GM12878 (cell line): ENCODE results near the gene SH3BGRL3.

Source experiments
- ESRRA ChIP-seq: IDR thresholded peaks from 2 replicates; pipeline ENCODE4 v1.6.1; 2012; ENCODE audit warnings: mild to moderate bottlenecking, low read length, improper control_type of control experiment
- FOXM1 ChIP-seq: IDR thresholded peaks from 2 replicates; pipeline ENCODE4 v1.6.1; 2012; ENCODE audit warnings: low read depth, mild to moderate bottlenecking, inconsistent platforms, low read length, moderate library complexity
- LARP7 ChIP-seq: fragments of 450-650 bp; IDR thresholded peaks from 2 replicates; pipeline ENCODE4 v1.6.1; 2017; ENCODE audit warnings: mild to moderate bottlenecking
- PAX8 ChIP-seq: fragments of 450-650 bp; IDR thresholded peaks from 2 replicates; pipeline ENCODE4 v1.6.1; 2017; ENCODE audit warnings: mild to moderate bottlenecking, moderate library complexity
- RCOR1 ChIP-seq: conservative IDR thresholded peaks from 2 replicates; pipeline ENCODE4 v1.6.1; 2012; ENCODE audit warnings: low read depth, low read length, improper control_type of control experiment
- SREBF1 ChIP-seq: IDR thresholded peaks from 2 replicates; pipeline ENCODE4 v1.6.1; 2012; ENCODE audit warnings: mild to moderate bottlenecking, low read length
- USF1 ChIP-seq: IDR thresholded peaks from 2 replicates; pipeline ENCODE4 v1.6.1; 2011; ENCODE audit warnings: borderline replicate concordance, low read depth, mild to moderate bottlenecking, moderate library complexity, mixed read lengths, low read length; ENCODE audit not compliant: insufficient read depth; ENCODE audit errors: extremely low read length

DNA sequence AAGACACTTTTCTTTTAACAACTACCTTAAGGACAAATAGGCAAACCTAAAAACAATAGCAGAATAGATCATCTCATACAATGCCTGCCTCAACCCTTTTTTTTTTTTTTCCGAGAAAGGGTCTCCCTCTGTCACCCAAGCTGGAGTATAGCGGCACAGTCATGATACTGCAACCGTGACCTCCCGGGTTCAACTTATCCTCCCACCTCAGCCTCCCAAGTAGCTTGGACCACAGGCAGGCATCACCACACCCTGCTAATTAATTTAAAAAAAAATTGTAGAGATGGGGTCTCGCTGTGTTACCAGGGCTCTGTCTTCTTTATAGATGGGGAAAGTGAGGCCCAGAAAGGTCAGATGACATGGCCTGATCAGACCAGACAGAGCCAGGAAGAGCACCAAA is 7.9 kb downstream of the SH3BGRL3 start:
- TF ChIP-seq PAX8 (no peak), FOXM1 (no peak), RCOR1 (no peak), LARP7 (no peak), ESRRA (no peak), SREBF1 (no peak), USF1 (no peak)
